ENCODE data around the gene SLC22A15.

DNA sequence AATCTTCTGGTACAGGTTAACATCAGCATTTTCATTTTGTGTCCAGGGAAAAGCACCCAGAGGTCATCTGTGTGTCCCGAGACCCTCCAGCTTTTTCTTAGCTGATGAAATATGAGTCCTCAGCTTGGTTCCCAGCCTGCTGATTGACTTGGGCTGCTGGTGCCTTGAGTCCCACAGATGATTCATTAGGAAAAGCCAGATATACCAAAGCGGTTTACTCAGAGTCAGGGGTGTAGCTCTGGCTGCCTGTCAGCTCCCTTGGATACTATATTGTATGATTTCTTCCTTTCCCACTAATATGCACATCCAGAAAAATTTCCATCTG, 91.2 kb downstream of the SLC22A15 start:
- TF ChIP-seq, protein P1, sequence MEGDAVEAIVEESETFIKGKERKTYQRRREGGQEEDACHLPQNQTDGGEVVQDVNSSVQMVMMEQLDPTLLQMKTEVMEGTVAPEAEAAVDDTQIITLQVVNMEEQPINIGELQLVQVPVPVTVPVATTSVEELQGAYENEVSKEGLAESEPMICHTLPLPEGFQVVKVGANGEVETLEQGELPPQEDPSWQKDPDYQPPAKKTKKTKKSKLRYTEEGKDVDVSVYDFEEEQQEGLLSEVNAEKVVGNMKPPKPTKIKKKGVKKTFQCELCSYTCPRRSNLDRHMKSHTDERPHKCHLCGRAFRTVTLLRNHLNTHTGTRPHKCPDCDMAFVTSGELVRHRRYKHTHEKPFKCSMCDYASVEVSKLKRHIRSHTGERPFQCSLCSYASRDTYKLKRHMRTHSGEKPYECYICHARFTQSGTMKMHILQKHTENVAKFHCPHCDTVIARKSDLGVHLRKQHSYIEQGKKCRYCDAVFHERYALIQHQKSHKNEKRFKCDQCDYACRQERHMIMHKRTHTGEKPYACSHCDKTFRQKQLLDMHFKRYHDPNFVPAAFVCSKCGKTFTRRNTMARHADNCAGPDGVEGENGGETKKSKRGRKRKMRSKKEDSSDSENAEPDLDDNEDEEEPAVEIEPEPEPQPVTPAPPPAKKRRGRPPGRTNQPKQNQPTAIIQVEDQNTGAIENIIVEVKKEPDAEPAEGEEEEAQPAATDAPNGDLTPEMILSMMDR (conservative IDR thresholded peaks at IDR 0.05; ENCODE audit: low read length), result no peak
- no peak for TF ChIP-seq EZH2phosphoT487 (IDR thresholded peaks at IDR 0.05; ENCODE audit: borderline replicate concordance, low read depth, low read length)

Measured in OCI-LY7 (cell line).